Hematopoietic multipotent progenitor cell treated with erythropoietin and hydrocortisone succinate and interleukin-3 and kit ligand, for 4 days (in vitro differentiated cells): Measurements from ENCODE around the gene CD84.
A peak's percentile ranks its signal among the peaks of the same experiment; 100 is the strongest.
"Not testable (repeated sequence)": the region's sequence is repeated elsewhere in the genome, so short reads cannot be mapped to it uniquely, and the experiment has no call there.

Source experiments
- DNase-seq: peaks from one replicate; pipeline ENCODE4 v3.0.0-alpha.2; 2015

Gene CD84, protein sequence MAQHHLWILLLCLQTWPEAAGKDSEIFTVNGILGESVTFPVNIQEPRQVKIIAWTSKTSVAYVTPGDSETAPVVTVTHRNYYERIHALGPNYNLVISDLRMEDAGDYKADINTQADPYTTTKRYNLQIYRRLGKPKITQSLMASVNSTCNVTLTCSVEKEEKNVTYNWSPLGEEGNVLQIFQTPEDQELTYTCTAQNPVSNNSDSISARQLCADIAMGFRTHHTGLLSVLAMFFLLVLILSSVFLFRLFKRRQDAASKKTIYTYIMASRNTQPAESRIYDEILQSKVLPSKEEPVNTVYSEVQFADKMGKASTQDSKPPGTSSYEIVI

DNA sequence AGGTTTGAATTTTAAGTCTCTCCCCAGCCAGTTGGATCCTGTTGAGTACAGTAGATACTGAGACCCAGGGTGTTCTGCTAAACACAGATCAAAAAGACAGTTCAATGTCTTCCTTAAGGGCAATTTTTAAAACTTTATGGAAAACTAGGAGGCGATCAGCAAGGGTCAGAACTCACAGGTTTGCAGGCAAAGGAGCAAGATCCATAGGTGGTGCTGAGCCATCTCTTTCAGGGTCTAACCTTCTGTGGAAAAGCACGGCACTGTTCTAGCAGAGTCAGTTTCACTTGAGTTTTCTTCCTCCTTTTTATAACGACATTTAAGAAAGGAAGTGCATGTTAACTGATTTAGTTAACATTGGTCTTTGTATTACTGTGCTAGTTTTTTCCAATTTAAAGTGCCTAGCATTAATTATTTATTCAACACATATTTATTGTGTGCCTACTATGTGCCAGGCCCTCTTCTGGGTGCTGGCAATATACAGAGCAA lies at the start of gene CD84:
Gene CD84 (minus strand): TSS at position 281 of the 486 bp plus-strand sequence. CDS start 59 bp downstream, at position 222.
- DNase-seq: peak; percentile 78

DNA sequence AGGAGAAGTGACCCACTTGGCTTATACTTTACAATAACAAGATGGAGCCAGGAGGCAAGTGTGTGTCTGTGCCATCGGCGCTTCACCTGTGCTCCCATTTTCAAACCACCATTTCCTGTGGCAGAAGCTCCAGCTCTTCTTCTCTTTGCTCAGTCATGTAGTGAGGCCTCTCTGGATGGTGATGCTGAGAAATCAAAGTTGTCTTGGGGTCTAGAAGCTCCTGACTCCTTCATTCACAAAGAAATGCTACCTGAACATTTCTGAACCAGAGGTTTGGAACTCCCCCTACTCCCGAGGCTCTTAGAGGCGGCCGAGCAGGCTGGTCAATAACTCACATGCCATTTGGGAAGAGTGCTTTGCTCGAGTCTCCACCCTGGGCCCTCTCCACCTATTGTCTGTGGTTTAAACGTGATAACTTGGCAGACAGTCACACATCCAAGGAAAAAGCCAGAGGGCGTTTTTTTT lies 49.5 kb upstream of the CD84 start:
- DNase-seq: no peak

DNA sequence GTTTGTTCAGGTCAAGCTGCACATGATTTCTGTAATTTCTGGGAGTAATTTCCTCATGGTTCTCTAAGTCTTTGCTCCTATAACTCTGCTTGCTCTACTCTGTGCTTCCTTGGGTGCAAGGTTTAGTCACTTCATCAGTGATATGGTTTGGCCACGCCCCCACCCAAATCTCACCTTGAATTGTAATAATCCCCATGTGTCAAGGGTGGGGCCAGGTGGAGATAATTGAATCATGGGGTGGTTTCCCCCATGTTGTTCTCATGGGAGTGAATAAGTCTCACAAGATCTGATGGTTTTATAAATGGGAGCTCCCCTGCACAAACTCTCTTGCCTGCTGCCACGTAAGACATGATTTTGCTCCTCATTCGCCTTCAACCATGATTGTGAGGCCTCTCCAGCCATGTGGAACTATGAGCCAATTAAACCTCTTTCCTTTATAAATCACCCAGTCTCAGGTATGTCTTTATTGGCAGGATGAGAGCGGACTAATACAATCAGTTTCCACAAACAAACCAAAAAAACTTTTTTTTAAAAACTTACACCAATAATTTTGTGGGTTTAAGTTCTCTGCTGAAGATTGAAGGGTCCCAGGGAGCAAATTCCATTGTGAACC lies 48.5 kb upstream of the CD84 start:
- not testable (repeated sequence) for DNase-seq

DNA sequence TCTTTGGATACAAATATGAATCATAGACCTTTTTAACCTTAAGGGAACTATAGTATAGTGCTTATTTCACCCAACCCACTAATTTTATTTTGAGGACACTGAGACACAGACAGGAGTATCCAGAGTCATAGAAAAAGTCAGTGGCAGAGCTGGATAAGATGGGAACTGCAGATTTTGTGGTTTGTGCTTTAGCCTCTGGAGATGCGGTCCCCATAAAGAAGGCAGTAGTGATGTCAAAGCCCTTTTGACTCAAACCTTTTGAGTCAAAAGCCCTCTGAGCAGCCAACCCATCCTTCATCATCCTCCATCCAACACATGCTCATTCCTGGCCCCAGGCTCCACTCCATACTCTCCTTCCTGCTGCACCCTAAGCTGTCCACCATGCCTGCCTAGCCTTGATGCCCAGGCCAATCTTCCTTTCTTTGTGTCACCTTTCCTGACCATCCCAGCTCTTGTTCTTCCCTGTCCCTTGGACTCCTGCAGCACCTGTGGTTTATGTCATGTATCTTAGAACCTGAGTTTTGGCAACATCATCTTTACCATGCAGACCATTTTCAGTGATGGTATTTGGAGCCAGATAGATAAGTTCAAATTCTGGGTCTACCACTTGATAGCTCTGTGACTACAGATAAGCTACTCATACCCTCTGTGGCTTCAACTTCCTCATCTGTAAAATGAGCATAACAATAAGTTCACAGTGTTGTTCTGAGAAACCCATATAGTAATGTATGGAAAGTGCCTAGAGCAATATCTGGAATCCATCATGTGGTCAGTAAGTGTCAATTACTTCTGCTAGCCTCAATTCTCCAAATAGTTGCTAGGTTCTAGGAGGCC lies 47.4 kb upstream of the CD84 start:
- peak; percentile 93 for DNase-seq

DNA sequence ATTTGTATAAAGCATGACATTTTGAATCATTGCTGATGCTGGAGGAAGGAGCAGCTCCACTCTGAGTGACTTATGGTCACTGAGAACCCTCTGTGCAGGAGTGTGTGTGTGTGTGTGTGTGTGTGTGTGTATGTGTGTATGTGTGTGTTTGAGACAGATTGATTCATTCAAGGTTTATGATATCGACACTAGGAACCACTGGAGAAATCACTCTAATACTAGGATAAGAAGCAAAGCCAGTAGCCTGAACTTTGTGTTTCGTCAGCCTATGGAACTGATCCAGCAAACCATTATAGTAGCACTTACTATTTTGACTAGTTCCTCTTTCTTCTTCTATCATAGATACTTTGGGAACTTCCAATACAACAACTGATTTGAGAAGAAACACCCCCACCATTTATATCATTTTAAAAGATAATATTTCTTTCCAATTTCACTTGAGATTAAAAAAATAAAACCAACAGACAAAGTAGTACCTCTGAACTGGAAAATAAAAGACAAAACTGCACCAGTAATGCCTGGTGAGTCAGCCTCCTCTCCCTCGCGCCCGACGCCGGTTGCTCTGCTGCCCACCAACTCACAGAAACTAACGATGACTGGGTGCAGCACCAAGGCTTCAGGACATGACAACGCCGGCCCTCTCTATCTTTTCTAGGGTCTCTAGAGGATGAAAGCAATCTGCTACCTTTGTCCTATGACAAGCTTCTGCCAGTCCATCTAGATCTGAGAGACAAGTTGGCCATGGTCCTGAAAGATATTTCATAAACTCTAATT lies 46.6 kb upstream of the CD84 start:
- peak; percentile 71 for DNase-seq

DNA sequence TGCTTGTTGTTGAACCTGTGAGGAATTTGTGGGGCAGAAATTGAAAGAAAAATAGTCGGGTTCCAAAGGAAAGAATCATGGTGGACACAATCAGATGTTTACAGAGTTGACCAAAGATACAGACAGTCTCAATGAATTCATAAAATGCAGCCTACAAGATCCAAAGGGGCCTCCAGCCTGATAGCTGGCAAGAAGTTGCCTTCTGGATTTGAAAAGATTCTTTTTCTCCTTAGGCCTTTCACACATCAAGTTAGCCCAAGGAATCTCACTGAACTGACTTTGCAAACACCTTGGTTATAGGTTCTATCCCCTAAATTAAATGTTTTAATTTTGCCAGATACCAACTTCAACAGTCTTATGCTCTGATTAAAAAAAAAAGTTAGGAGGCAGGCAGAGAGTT lies 46.0 kb upstream of the CD84 start:
- no peak for DNase-seq

DNA sequence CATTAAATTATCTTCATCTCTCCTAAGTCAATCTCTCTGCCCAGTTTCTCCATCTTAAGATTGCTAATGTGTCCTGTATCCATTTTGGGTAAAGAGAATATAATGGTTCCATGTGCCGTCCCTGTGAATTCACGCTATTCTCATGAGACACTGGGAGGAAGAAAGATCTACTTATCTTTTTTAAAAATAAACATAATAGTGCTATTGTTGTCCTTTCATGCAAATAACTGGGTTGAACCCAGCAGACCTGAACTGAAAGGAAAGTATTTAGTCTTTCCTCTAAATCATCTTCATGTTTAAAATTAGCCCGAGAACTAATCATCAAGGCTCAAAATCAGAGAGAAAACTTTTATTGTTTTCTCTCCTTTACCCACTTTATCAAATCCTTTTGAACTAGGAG lies 45.2 kb upstream of the CD84 start:
- no peak for DNase-seq

DNA sequence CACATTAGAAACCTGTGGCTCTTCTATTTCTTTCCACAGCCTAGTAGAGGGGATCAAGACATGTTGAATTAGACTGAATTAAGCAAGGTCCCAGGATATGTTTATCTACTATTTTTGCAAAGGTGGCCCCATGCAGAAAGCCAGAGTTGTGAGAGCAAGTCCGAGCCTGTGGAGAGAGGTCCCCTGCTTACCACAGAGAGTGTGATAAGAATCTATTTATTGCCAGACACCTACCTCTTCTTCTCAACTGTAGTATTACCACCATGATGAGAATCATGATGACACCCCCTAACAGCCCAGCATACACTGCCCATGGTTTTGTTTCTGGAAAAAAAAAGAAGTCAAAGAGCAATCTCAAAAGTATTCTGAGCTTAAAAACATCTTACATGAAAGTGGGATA lies 44.6 kb upstream of the CD84 start:
- DNase-seq: peak; percentile 53

DNA sequence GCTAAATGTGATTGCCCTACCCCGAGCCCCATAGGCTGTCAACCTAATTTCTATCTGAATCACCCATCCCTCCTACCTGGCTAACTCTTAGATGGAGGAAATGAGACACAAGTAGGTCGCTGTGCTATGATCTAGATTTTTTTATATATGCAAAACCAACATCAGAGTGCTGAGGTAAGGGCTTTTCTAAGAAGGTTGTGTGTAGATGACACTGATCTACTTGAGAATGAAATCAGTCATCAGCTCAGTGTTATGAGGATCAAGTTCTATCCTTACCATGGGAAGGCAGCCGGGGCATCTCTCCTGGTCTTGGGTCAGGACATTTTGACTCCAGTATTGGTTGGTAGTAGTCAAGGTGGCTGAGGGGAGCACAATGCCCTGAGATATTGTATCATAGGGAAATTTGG lies 43.9 kb upstream of the CD84 start:
- DNase-seq: no peak

DNA sequence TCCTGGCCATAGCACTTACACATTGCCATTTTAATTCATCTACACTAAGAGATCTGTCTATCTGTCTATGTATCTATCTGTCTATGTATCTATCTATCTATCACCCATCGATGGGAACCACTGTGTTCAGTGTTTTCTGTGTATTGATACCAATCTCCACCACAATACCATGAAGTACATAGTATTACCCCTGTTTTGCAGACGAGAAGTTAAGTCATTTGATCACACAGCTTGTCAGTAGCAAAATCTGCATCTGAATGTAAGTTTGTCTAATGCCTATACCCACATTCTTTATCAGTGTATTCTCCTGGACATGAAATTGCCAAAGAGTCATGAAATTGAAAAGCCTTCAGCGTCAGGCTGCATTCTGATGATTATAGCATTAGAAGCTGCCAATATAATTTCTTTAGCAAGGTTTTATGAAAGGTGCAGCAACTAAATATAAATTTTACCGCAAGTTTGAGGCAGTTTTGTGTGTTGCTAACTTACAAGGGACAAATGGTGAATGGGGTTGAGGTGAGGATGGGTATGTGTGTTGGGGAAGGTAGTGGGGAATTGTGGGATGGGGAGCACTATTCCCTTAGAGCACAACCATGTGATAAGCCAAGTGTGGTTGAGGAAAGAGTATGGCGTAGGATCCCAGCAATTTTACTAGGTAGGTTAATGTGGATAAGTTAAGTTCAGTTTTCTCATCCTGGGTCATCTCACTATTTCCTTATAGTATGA lies 43.4 kb upstream of the CD84 start:
- peak; percentile 59 for DNase-seq

DNA sequence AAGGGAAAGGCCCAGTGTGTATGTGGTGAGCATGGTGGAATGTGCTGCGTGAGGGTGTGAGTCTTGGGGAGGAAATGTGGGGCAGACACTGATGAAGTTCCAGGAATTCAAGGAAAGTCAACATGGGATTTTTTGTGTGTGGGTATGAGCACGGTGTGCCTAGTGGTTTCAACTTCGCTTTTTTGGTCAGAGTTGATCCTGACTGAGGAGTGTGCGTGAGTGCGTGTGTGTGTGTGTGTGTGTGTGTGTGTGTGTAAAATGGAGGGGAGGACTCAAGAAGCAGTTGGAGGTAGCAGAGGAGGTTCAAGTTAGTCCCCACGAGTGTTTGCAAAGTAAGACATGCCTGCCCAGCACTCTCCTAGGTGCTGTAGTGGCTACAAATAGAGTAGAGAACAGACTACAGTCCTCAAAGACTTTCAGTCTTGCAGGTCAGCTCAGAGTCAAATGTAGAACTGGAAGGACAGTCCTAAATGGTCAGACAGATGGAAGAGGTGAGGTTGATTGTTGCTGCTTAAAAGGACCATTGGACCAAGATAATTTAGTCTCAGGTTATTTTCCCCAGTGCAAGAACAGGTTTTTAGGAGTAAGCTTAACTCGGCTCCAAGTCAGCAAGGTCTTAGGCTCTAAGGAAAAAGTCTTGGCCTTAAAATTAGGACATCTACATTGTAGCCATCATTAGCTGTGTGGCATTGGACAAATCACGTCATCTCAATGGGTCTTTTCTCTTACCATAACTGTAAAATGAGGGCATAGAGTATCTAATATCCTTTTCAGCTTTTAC lies 42.5 kb upstream of the CD84 start:
- DNase-seq: no peak

DNA sequence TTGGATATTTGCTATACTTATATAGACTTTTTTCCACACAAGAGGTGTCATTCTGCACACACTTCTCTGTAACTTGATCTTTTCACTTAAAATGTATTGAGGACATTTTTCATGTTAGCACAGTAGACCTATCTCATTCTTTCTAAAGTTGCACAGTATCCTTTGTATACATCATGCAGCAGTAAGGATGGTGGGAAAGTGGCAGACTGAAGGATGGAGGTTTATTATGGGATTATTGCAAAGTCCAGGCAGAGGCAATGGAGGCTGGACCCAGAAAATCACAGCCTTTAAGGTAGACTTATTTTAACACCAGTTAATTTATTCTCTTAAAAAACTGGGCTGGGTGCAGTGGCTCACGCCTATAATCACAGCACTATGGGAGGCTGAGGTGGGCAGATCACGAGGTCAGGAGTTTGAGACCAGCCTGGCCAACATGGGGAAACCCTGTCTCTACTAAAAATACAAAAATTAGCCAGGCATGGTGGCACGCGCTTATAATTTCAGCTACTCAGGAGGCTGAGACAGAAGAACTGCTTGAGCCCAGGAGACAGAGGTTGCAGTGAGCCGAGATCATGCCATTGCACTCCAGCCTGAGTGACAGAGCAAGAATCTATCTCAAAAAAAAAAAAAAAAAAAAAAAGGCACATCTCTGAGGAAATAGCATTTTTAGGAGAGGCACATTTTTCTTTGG lies 41.8 kb upstream of the CD84 start:
- no peak for DNase-seq

DNA sequence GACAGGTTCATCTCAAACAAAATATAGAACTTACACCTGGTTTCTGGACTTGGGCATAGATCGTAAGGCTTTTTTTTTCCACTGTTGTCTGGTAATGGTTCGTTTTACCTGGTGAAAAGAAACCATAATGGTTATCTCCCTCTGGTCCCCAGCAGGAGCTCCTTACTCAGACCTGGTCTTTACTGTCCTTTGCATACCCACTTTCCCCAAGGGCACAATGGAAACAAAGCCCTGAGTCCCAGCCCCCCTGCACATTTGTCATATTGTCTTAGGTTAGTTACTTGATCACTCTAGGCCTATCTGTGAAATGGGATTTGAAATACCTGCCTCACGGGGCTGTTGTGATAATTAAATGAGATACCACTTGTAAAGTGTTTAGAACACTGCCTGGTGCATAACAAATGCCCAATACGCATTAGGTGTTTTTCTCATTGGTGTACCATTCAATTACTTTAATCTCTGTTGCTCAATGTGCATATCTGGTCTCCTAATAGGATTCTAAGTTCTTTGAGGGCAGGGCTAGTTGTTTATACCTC lies 40.5 kb upstream of the CD84 start:
- DNase-seq: no peak

DNA sequence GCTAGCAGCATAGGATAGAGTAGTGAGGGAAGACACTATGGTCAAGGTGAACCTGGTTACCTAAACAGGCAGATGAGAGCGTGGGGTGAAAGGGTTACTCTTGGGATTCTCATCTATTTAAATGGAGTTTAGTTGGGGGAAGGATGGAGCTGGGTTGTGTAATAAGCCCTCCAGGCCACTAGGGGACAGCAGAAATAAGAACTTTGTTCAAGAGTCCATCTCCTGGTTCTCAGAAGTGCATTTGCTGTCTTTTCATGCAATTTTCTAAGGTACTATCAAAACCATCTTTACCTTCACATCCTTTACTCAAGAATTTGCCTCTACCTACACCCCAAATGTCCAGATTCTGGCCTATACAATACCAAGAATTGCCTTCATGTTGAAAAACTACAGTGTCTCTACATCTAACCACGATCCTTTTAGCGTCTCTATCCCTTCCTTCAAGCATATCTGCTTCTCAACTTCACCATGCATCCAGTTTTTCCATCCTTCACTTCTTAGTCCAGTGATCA lies 39.5 kb upstream of the CD84 start:
- peak; percentile 59 for DNase-seq

DNA sequence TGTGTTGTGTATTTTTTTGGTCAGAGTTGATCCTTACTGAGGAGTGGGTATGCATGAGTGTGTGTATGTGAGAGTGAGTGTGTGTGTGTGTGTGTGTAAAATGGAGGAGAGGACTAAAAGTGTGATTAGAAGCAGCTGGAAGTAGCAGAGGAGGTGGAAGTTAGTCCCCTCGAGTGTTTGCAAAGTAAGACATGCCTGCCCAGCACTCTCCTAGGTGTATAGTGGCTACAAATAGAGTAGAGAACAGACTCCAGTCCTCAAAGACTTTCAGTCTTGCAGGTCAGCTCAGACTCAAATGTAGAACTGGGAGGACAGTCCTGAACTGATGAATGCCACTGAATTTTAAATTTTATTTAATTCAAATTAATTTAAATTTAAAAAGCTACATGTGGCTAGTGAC lies 39.0 kb upstream of the CD84 start:
- DNase-seq: no peak

DNA sequence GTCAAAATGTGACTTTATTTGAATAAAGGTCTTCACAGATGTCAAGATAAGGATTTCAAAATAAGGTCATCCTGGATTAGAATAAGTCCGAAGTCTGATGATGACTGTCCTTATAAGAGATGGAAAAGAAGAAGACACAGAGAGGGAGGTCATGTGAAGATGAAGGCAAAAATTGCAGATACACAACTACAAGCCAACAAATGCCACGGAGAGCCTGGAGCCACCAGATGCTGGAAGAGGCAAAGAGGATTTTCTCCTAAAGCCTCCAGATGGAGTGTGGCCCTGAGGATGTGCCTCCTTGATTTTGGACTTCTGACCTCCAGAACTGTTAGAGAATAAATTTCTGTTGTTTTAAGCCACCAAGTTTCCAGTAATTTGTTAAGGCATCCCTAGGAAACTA lies 36.4 kb upstream of the CD84 start:
- no peak for DNase-seq

DNA sequence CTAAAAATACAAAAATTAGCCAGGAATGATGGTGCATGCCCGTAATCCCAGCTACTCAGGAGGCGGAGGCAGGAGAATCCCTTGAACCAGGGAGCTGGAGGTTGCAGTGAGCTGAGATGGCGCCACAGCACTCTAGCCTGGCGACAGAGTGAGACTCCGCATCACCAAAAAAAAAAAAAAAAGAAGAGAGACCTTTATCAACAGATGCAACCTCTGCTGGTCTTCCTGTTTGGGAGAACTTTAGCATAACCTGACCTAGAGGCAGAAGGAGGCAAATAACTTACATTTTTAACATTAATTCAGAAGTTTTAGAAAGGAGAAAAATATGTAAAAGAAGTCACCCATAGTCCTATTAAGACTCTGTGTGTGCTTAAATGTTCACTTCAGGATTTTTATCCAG lies 35.1 kb upstream of the CD84 start:
- DNase-seq: peak; percentile 69

DNA sequence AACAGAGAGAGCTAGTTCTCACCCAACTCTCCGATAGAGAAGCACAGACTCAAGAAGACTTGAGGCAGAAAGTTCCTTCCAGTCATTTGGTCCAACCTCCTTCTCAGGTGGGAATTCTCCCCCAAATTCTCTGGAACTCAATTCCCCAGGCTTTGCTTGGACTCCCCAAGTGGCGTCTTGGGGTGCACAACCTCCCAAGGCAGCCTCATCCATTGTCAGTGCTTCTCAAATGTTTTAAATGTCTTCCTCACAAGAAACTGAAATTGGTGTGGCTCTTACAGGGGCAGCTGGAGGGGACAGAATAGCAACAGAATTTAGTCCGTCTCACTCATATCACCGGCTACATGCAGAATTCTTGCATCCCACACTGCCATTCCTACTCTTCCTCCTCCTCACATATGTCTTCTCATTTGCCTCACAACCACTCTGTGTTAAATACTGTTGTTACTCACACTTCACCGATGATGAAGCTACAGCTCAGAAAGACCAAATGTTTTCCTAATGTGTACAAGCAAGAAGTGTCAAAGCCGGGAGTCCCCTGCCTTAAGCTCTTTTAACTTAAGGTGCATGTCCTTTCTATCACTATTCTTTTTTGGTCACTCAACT lies 33.4 kb upstream of the CD84 start:
- DNase-seq: no peak

DNA sequence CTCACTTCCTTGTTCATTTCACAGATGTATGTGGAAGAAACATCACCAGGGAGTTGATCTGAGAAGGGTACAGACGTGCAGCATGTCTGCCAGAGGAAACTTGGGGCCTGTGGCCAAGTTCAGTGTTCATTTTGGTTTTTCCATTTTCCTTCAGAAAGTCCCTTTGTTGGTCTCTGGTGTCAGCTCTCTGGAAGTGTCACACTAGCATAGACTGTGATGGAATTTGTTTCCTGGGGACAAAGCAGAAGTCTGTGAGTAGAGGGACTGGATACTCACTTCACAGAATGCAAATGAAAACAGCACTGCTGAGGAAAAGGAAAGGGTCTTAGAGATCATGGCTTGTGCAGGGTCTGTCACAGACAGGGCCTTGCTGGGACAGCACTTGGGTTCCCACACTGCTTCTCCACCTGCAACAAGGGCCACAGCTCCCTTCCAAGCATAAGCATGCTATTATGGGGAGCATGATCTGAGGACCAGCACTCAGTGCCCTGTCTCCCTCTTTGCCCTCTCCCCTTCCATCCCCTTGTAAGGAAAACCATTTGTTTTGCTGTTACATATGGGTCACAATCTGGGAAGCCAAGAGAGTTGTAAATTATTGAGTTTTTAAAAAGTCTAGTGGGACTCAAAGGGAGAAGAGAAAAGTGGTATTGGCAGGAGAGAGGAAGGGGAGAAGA lies 31.4 kb upstream of the CD84 start:
- DNase-seq: no peak
